LNCAP (cell line): ENCODE data around the gene TPH2.

Experiments
- TF ChIP-seq, protein P1 (sequence below): fragments of 450-650 bp; IDR thresholded peaks from 2 replicates; pipeline ENCODE4 v1.5.1; 2017; ENCODE audit warnings: mild to moderate bottlenecking

Gene TPH2

DNA sequence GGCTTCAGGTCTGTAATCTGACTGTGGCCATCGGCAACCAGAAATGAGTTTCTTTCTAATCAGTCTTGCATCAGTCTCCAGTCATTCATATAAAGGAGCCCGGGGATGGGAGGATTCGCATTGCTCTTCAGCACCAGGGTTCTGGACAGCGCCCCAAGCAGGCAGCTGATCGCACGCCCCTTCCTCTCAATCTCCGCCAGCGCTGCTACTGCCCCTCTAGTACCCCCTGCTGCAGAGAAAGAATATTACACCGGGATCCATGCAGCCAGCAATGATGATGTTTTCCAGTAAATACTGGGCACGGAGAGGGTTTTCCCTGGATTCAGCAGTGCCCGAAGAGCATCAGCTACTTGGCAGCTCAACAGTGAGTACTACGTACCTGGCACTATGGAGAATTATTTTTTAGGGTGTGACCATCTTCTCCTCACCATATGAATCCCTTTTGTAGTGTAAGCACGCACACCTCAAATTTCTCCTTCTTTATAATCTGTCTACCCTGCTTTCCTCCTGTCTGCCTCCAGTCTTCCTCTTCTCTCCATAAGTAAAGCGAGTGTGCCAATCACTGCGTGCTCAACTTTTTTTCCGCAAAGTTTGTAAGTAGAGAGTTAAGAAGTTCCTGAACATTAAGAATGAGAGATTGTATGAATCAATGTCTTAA is at the start of gene TPH2:
TSS of gene TPH2 (plus strand) at position 118 of the 658 bp plus-strand sequence. CDS start at position 260, 142 bp downstream.
- TF ChIP-seq, protein P1, sequence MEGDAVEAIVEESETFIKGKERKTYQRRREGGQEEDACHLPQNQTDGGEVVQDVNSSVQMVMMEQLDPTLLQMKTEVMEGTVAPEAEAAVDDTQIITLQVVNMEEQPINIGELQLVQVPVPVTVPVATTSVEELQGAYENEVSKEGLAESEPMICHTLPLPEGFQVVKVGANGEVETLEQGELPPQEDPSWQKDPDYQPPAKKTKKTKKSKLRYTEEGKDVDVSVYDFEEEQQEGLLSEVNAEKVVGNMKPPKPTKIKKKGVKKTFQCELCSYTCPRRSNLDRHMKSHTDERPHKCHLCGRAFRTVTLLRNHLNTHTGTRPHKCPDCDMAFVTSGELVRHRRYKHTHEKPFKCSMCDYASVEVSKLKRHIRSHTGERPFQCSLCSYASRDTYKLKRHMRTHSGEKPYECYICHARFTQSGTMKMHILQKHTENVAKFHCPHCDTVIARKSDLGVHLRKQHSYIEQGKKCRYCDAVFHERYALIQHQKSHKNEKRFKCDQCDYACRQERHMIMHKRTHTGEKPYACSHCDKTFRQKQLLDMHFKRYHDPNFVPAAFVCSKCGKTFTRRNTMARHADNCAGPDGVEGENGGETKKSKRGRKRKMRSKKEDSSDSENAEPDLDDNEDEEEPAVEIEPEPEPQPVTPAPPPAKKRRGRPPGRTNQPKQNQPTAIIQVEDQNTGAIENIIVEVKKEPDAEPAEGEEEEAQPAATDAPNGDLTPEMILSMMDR, result peak; percentile 85

DNA sequence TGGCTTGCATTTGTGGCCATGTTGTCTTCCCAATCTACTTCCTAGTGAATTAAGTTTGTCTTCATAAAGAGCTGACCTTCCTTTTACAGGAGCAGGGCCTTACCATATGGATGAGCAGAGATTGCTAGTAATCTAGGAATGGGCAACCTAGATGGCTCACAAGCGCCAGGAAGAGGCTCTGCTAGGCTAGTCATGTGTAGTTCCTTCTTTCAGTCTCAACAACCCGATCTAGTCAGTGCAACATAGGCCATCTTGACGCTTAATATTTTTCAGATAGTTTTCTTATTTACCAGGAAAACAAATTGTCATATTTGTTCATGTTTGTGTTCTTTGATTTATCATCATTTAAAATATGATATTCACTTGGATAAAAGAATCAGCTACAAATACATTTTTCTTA is 48.2 kb upstream of the TPH2 start:
- TF ChIP-seq, protein P1, result no peak

DNA sequence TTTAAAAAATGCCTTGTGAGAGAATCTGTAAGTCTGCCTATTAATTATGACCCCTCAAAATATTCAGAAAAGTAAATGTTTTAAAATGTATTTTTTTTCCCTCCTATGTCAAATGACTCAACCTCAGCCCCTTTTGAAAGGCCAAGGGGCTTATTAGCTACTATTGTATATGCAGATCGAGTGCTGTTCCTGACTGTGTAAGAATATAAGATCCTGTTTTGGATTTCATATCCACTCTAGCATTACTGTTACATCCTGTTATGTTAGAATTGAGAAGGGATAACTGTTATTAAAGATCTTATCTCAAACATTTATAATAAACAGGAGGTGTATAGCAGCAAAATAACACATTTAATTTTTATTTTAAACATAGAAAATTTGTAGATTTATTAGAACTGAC is 46.6 kb upstream of the TPH2 start:
- TF ChIP-seq, protein P1, result no peak

DNA sequence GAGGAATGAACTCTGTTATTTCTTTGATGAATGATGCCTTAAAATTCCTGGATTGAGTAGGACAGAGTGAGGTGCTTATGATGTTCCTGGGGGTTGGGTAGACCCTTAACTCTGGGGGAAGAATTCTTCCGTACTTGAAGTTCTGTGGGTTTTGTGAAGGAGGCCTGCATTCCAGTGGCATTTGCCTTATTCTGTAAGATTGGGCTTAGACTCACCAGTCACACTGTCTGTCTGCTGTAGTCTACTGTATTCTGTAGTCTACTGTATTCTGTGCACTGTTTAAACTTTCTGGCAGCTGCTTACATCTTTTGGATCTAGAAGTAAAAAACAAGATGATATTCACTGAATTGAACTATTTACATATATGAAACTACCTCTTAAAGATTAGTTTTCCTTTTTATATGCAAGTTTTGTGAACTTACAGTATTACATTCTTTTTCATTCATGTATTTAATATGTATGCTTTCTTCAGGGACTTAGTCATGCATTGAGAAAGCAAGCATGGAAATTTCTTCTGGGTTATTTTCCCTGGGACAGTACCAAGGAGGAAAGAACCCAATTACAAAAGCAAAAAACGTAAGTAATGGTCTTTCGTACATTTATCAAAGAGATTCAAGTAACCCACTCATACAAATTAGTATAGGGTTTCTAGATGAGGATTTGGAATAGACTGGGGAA is 42.3 kb upstream of the TPH2 start:
- TF ChIP-seq, protein P1, result no peak

DNA sequence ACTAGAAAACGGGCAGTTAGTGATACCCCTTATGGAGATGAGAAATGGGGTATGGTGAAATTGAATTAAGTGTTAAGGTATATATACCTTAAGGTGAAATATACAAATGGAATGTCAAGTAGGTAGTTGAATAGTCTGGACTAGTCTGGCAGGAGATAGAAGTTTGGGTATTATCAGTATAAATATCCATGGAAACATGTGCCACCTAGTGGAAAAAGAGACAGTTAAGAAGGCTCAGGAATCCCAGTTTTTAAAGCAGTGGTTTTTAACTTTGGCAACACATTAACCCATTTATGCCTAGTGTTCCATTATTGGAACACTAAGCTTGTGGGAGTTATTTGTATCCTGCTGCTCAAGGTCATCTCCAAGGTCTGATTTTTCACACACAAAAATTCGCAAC is 38.6 kb upstream of the TPH2 start:
- TF ChIP-seq, protein P1, result peak; percentile 51

DNA sequence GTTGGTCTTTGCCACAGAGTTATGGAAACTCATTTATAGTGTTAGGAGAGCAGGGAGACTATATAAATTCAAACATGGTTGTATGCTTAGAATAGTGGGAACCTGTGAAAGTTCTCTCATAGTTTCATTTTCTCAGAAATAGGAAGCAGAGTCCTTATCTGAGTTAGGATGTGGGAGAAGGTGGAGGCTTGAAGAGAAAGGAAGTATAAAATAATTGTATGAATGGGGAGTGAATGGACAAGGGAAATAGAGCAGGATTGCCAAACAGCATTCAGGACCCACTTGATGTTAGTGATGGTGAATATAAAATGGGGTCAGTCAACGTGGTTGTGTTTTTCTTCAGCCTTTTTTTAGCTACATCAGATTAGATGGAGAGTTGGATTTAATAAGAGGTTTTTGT is 34.0 kb upstream of the TPH2 start:
- TF ChIP-seq, protein P1, result no peak

DNA sequence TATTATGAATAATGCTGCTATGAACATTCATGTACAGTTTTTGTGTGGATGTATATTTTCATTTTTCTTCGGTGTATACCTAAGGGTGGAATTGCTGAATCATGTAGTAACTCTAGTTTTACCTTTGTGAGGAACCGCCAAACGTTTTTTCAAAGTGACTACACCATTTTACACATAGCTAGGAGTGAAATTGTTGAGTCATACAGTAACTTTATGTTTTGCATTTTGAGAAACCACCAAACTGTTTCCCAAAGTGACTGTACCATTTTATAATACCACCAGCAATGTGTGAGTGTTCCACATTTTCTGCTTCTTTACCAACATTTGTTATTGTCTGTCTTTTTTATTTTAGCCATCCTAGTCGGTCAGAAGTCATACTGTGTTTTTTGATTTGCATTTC is 3.1 kb upstream of the TPH2 start:
- TF ChIP-seq, protein P1, result no peak
